Measurements from ENCODE around the gene MSI2.

- TF ChIP-seq POLR2AphosphoS5 (IDR thresholded peaks at IDR 0.05; ENCODE audit: borderline replicate concordance, low read depth, low read length) (no peak), EZH2 (IDR thresholded peaks at IDR 0.05) (no peak)
These were observed 123.6 kb downstream of the MSI2 start for GRCh38 chr17:57379895-57380434.

Measured in SK-N-MC (cell line).